GM23338 (cell line): ENCODE results near the gene PRSS50. TPM values are rescaled to one million over a fixed set of nuclear protein-coding genes. Genes with fewer than 3 reads are reported as not detected.
A peak's percentile ranks its signal among the peaks of the same experiment; 100 is the strongest.

Experiments used
- ATAC-seq: fragments of 200-7000 bp; cut with Tn5 transposase; 3 replicates; pipeline ENCODE4 v1.9.1; 2020
- DNase-seq: peaks from one replicate; pipeline ENCODE4 v3.0.0-alpha.2; 2015; ENCODE audit warnings: low spot score
- H2AFZ ChIP-seq: fragments of 200-600 bp; sonication (generic); 2 replicates; pipeline ENCODE4 v1.8.0; 2016; ENCODE audit warnings: antibody characterized with exemption, mild to moderate bottlenecking, moderate library complexity
- H3F3A ChIP-seq: fragments of 200-600 bp; sonication (generic); replicated peaks from 2 replicates; pipeline ENCODE4 v1.8.0; 2017; ENCODE audit warnings: antibody characterized with exemption, mixed run types, low read depth
- H3K27ac ChIP-seq: fragments of 200-600 bp; sonication (generic); 2 replicates; pipeline ENCODE4 v1.6.1; 2016; ENCODE audit warnings: low read depth
- H3K27me3 ChIP-seq: fragments of 200-600 bp; sonication (generic); 2 replicates; pipeline ENCODE4 v1.8.0; 2016; ENCODE audit warnings: mild to moderate bottlenecking, mixed run types, moderate library complexity; ENCODE audit not compliant: insufficient read depth
- H3K36me3 ChIP-seq: fragments of 200-600 bp; sonication (generic); 2 replicates; pipeline ENCODE4 v1.8.0; 2016; ENCODE audit warnings: mild to moderate bottlenecking; ENCODE audit not compliant: insufficient read depth
- H3K4me1 ChIP-seq: fragments of 200-600 bp; sonication (generic); 2 replicates; pipeline ENCODE4 v1.8.0; 2016; ENCODE audit warnings: mild to moderate bottlenecking, moderate library complexity; ENCODE audit not compliant: insufficient read depth
- H3K4me2 ChIP-seq: fragments of 200-600 bp; sonication (generic); 2 replicates; pipeline ENCODE4 v1.7.1; 2017; ENCODE audit warnings: mixed run types
- H3K4me3 ChIP-seq: fragments of 200-600 bp; sonication (generic); 2 replicates; pipeline ENCODE4 v1.6.1; 2016; ENCODE audit warnings: mixed run types
- H3K79me2 ChIP-seq: fragments of 200-600 bp; sonication (generic); replicated peaks from 2 replicates; pipeline ENCODE4 v1.8.0; 2017; ENCODE audit warnings: mild to moderate bottlenecking; ENCODE audit not compliant: insufficient read depth
- H3K9me2 ChIP-seq: fragments of 200-600 bp; sonication (generic); 2 replicates; pipeline ENCODE4 v1.8.0; 2017; ENCODE audit not compliant: insufficient read depth
- H4K20me1 ChIP-seq: fragments of 200-600 bp; sonication (generic); replicated peaks from 2 replicates; pipeline ENCODE4 v1.8.0; 2017; ENCODE audit warnings: mild to moderate bottlenecking; ENCODE audit not compliant: insufficient read depth
- H3K27ac Mint-ChIP-seq: 2 replicates; pipeline ENCODE4 v1.8.0; 2020; ENCODE audit warnings: inconsistent platforms, mild to moderate bottlenecking, moderate library complexity, mixed read lengths
- H3K27me3 Mint-ChIP-seq: 3 replicates; pipeline ENCODE4 v1.8.0; 2022; ENCODE audit warnings: low read depth, mild to moderate bottlenecking, moderate library complexity, mixed read lengths, inconsistent platforms; ENCODE audit not compliant: insufficient read depth, poor library complexity
- H3K36me3 Mint-ChIP-seq: 3 replicates; pipeline ENCODE4 v1.8.0; 2021; ENCODE audit warnings: low read depth, mild to moderate bottlenecking, inconsistent platforms, moderate library complexity, mixed read lengths
- H3K4me1 Mint-ChIP-seq: 3 replicates; pipeline ENCODE4 v1.8.0; 2020; ENCODE audit warnings: mild to moderate bottlenecking, inconsistent platforms, mixed read lengths
- H3K4me3 Mint-ChIP-seq: 3 replicates; pipeline ENCODE4 v1.8.0; 2021; ENCODE audit warnings: moderate library complexity, mild to moderate bottlenecking, inconsistent platforms, mixed read lengths
- H3K9me3 Mint-ChIP-seq: 3 replicates; pipeline ENCODE4 v1.8.0; 2020; ENCODE audit warnings: moderate library complexity, mild to moderate bottlenecking, inconsistent platforms, mixed read lengths
- polyA plus RNA-seq: library from polyadenylated mRNA; unstranded; fragments of >200 nt; fragmentation: Nextera tagmentation; extraction: Ambion mirVana; gene quantifications from 2 replicates; pipeline ENCODE4 v1.2.1, GENCODE V29; 2016
- total RNA-seq: library from RNA; depleted of rRNA; stranded (reverse); fragments of >200 nt; shearing (Covaris generic); gene quantifications from 2 replicates; pipeline ENCODE4 v1.2.3, GENCODE V29; 2014
- TF ChIP-seq, protein P1 (sequence below), 2 experiments: fragments of 200-600 bp in 1 of 2; sonication (generic) in 1 of 2; conservative IDR thresholded peaks; 2 replicates each; pipeline versions ENCODE4 v1.5.1 to v1.6.1; 2016 to 2017; ENCODE audit warnings: antibody characterized with exemption in 2 of 2, low read depth in 2 of 2, mild to moderate bottlenecking in 2 of 2, moderate library complexity in 1 of 2
- TF ChIP-seq, protein P2 (sequence below): fragments of 250-450 bp; sonication (Bioruptor Pico); IDR thresholded peaks from 2 replicates; pipeline ENCODE4 v1.5.0; 2020; ENCODE audit warnings: mild to moderate bottlenecking, moderate library complexity

PRSS50 gene
- total and polyA plus RNA-seq, 2 experiments from 2014 or later: 0.60 to 1.5 TPM

DNA sequence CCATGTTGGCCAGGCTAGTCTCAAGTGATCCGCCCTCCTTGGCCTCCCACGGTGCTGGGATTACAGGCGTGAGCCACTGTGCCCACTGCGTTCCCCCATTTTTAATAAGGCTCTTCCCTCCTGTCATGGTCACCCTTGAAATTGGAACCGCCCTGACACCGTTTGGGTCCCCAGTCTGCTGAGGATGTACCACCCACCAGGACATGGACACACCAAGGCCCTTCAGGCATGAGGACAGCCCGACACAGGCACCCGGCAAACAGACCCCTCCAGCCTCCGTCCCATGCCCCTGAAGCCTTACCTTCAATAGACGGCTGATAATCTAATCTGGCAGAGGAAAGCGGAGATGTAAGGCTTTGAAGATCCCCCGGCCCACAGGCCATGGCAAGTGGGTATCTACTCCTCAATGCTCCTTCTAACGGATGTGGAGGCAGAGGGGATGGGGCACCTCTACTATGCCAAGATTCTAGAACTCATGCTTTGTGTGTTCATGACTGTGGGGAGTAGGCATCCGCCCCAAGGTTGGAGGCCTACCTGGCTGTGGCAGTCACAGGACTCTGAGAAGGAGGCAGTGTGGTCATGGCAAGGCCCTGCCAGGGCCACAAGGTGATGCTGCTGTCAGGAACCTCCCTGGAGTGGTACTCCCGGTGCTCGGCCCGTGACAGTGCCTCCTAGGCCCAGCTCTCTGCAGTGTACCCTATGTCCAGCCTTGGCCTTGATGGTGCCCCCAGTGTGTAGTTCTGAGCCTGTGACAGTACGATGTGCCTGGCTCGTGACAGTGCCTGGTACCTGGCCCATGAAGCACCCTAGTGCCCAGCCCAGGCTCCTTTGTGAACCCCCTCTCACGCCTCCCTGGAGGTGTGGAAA is 18.6 kb upstream of the PRSS50 start:
- DNase-seq: no peak

More for the DNA sequence above, 18.6 kb upstream of the PRSS50 start:
- Histone ChIP-seq H3K27ac (no peak overlapping the region), H4K20me1 (no peaks in the 10 kb centered on the region), H3F3A (no peaks in the 10 kb centered on the region), H3K27me3 (no peaks in the 10 kb centered on the region), H3K36me3 (no peaks in the 10 kb centered on the region), H3K4me2 (no peak overlapping the region), H3K4me3 (no peak overlapping the region), H2AFZ (no peak overlapping the region), H3K4me1 (no peaks in the 10 kb centered on the region), H3K9me2 (no peaks in the 10 kb centered on the region), H3K79me2 (no peaks in the 10 kb centered on the region)
- peaks cover 3% of the 10 kb centered on the region; the same call in 1 of the 3 replicates for H3K9me3 Mint-ChIP-seq
- H3K36me3 Mint-ChIP-seq: no peaks in the 10 kb centered on the region
- H3K27me3 Mint-ChIP-seq: peaks cover 4% of the 10 kb centered on the region
- peak; percentile 55; the same call in 2 of the 3 replicates for ATAC-seq
- TF ChIP-seq, protein P1, sequence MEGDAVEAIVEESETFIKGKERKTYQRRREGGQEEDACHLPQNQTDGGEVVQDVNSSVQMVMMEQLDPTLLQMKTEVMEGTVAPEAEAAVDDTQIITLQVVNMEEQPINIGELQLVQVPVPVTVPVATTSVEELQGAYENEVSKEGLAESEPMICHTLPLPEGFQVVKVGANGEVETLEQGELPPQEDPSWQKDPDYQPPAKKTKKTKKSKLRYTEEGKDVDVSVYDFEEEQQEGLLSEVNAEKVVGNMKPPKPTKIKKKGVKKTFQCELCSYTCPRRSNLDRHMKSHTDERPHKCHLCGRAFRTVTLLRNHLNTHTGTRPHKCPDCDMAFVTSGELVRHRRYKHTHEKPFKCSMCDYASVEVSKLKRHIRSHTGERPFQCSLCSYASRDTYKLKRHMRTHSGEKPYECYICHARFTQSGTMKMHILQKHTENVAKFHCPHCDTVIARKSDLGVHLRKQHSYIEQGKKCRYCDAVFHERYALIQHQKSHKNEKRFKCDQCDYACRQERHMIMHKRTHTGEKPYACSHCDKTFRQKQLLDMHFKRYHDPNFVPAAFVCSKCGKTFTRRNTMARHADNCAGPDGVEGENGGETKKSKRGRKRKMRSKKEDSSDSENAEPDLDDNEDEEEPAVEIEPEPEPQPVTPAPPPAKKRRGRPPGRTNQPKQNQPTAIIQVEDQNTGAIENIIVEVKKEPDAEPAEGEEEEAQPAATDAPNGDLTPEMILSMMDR (conservative IDR thresholded peaks at IDR 0.05; ENCODE audit: low read depth in 2 of 2): peak in 1 of 2 experiments; percentile 29; a peak in 2 of 4 replicates
- TF ChIP-seq, protein P2, sequence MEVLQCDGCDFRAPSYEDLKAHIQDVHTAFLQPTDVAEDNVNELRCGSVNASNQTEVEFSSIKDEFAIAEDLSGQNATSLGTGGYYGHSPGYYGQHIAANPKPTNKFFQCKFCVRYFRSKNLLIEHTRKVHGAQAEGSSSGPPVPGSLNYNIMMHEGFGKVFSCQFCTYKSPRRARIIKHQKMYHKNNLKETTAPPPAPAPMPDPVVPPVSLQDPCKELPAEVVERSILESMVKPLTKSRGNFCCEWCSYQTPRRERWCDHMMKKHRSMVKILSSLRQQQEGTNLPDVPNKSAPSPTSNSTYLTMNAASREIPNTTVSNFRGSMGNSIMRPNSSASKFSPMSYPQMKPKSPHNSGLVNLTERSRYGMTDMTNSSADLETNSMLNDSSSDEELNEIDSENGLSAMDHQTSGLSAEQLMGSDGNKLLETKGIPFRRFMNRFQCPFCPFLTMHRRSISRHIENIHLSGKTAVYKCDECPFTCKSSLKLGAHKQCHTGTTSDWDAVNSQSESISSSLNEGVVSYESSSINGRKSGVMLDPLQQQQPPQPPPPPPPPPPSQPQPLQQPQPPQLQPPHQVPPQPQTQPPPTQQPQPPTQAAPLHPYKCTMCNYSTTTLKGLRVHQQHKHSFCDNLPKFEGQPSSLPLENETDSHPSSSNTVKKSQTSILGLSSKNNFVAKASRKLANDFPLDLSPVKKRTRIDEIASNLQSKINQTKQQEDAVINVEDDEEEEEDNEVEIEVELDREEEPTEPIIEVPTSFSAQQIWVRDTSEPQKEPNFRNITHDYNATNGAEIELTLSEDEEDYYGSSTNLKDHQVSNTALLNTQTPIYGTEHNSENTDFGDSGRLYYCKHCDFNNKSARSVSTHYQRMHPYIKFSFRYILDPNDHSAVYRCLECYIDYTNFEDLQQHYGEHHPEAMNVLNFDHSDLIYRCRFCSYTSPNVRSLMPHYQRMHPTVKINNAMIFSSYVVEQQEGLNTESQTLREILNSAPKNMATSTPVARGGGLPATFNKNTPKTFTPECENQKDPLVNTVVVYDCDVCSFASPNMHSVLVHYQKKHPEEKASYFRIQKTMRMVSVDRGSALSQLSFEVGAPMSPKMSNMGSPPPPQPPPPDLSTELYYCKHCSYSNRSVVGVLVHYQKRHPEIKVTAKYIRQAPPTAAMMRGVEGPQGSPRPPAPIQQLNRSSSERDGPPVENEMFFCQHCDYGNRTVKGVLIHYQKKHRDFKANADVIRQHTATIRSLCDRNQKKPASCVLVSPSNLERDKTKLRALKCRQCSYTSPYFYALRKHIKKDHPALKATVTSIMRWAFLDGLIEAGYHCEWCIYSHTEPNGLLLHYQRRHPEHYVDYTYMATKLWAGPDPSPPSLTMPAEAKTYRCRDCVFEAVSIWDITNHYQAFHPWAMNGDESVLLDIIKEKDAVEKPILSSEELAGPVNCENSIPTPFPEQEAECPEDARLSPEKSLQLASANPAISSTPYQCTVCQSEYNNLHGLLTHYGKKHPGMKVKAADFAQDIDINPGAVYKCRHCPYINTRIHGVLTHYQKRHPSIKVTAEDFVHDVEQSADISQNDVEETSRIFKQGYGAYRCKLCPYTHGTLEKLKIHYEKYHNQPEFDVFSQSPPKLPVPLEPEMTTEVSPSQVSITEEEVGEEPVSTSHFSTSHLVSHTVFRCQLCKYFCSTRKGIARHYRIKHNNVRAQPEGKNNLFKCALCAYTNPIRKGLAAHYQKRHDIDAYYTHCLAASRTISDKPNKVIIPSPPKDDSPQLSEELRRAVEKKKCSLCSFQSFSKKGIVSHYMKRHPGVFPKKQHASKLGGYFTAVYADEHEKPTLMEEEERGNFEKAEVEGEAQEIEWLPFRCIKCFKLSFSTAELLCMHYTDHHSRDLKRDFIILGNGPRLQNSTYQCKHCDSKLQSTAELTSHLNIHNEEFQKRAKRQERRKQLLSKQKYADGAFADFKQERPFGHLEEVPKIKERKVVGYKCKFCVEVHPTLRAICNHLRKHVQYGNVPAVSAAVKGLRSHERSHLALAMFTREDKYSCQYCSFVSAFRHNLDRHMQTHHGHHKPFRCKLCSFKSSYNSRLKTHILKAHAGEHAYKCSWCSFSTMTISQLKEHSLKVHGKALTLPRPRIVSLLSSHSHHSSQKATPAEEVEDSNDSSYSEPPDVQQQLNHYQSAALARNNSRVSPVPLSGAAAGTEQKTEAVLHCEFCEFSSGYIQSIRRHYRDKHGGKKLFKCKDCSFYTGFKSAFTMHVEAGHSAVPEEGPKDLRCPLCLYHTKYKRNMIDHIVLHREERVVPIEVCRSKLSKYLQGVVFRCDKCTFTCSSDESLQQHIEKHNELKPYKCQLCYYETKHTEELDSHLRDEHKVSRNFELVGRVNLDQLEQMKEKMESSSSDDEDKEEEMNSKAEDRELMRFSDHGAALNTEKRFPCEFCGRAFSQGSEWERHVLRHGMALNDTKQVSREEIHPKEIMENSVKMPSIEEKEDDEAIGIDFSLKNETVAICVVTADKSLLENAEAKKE (CRISPR knock-in tag): no peak
- H3K4me3 Mint-ChIP-seq: no peak overlapping the region
- no peaks in the 10 kb centered on the region for H3K4me1 Mint-ChIP-seq
- H3K27ac Mint-ChIP-seq: no peak overlapping the region
